Measurements from ENCODE around the gene ZNF558. TPM values are rescaled to one million over a fixed set of nuclear protein-coding genes. Genes with fewer than 3 reads are reported as not detected.

ZNF558 gene
- total and polyA plus RNA-seq, 12 donors = 8.3 to 14.3 (median 11.3) TPM

GRCh38 chr19:8849232-8849631 lies 17.1 kb upstream of the ZNF558 start:
- TF ChIP-seq CTCF (IDR thresholded peaks at IDR 0.05) = no peak
- ATAC-seq (no peak), DNase-seq (no peak)
- peaks cover 0 to 31% (median 3%) of the 10 kb centered on the region in 11 donors for H3K9me3 ChIP-seq
- H3K4me1 ChIP-seq = no peaks in the 10 kb centered on the region
- H3K27ac ChIP-seq = no peak overlapping the region
- 93 to 98% methylated on average over 2 of the region's 2 CpGs for whole genome bisulfite sequencing, 2 donors
- H3K27me3 ChIP-seq = peaks cover 0 to 15% (median 10%) of the 10 kb centered on the region in 7 donors
- intact Hi-C loops (cut with DNase I) = no loop called here
- H3K36me3 ChIP-seq = no peaks in the 10 kb centered on the region
- no peak overlapping the region for H3K4me3 ChIP-seq

GRCh38 chr19:8846819-8847218 lies 14.7 kb upstream of the ZNF558 start:
- ATAC-seq = no peak
- peaks cover 0 to 30% (median 3%) of the 10 kb centered on the region in 11 donors for H3K9me3 ChIP-seq
- H3K27me3 ChIP-seq = peaks cover 0 to 26% (median 13%) of the 10 kb centered on the region in 7 donors
- no peaks in the 10 kb centered on the region for H3K4me1 ChIP-seq
- 64 to 77% methylated on average over 3 of the region's 3 CpGs for WGBS, 2 donors
- TF ChIP-seq CTCF (IDR thresholded peaks at IDR 0.05) = no peak
- no peaks in the 10 kb centered on the region for H3K36me3 ChIP-seq
- no peak overlapping the region for H3K27ac ChIP-seq
- H3K4me3 ChIP-seq = no peak overlapping the region
- intact Hi-C loops (cut with DNase I) = no loop called here
- DNase-seq = no peak

- Histone ChIP-seq H3K36me3 (no peaks in the 10 kb centered on the region), H3K4me3 (no peak overlapping the region), H3K4me1 (no peaks in the 10 kb centered on the region), H3K9me3 (no peaks in the 10 kb centered on the region), H3K27me3 (peaks cover 0 to 24% (median 13%) of the 10 kb centered on the region in 7 donors), H3K27ac (no peak overlapping the region)
- WGBS, 2 donors = 88 to 93% methylated on average over 5 of the region's 5 CpGs
- intact Hi-C loops (cut with DNase I) = no loop called here
- TF ChIP-seq CTCF (IDR thresholded peaks at IDR 0.05) = no peak
- DNase-seq (no peak), ATAC-seq (no peak)
Measured at GRCh38 chr19:8840708-8841107, 8.6 kb upstream of the ZNF558 start.

GRCh38 chr19:8835877-8836276 lies 3.8 kb upstream of the ZNF558 start:
- intact Hi-C loops (cut with DNase I) = loop anchor here in 1 of 10 donors (10.0 kb wide), 2 partner anchors 311 to 959 kb away; no protein-coding TSS in a partner anchor
- no peak for DNase-seq
- no peak overlapping the region for H3K27ac ChIP-seq

More at GRCh38 chr19:8835877-8836276, 3.8 kb upstream of the ZNF558 start:
- Histone ChIP-seq H3K9me3 (peaks cover 0 to 6% (median 0%) of the 10 kb centered on the region in 11 donors), H3K4me3 (no peak overlapping the region), H3K4me1 (peaks cover 0 to 13% (median 8%) of the 10 kb centered on the region in 9 donors), H3K27me3 (no peaks in the 10 kb centered on the region), H3K36me3 (no peaks in the 10 kb centered on the region)
- no peak for TF ChIP-seq CTCF (IDR thresholded peaks at IDR 0.05)
- 91 to 95% methylated on average over 3 of the region's 3 CpGs for WGBS, 2 donors
- ATAC-seq = no peak

Measured in heart right ventricle (tissue), 16 donors.